Measurements from ENCODE around the gene NRDE2. TPM values are rescaled to one million over a fixed set of nuclear protein-coding genes. Genes with fewer than 3 reads are reported as not detected.

Gene NRDE2
- total RNA-seq, 1 experiment from 2014 or later, result 6.5 TPM

DNA sequence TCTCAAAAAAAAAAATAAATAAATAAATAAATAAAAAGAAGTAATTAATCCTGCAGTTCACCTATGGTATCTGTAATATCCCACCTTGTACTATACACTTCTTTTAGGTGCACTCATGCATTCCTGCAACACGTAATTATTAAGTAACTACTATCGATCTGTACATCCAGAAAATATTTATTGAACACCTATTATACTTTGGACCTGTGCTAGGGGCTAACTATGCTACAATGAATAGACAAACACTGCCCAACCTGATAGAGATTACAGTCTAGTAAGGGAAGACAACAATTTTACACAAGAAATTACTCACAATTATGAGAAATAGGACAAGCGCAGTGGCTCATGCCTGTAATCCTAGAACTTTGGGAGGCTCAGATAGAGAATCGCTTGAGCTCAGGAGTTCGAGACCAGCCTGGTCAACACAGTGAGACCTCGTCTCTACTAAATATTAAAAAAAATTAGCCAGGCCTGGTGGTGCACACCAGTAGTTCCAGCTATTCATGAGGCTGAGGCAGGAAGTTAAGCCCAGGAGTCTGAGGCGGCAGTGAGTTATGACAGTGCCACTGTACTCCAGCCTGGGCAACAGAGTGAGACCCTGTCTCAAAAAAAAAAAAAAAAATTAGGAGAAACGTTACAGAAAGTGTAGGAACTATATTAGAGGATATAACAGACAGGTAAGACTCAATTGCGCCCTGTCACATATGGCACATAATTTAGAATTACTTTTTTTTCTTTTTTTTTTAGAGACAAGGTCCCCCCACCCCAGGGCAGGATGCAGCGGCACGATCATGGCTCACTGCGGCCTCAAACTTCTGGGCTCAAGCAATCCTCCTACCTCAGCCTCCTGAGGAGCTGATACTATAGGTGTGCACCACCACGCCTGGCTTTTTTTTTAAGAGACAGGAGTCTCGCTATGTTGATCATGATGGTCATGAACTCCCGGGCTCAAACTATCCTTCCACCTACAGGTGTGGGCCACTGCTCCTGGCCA lies 1.2 kb downstream of the NRDE2 start:
- Histone ChIP-seq H3K4me1 (replicated peaks; ENCODE audit: insufficient read depth) (no peaks in the 10 kb centered on the region; the same call in 1 of the 2 replicates), H3K9me3 (ENCODE audit: insufficient read depth, low read depth) (no peaks in the 10 kb centered on the region), H3K27me3 (ENCODE audit: insufficient read depth, low read depth) (no peaks in the 10 kb centered on the region), H4K20me1 (ENCODE audit: insufficient read depth) (no peaks in the 10 kb centered on the region), H3K27ac (0 out of 2 replicates have a peak overlapping the region, but pooled peaks have one; percentile 70), H2AFZ (no peak overlapping the region), H3K4me3 (peak overlapping the region; percentile 65), H3F3A (ENCODE audit: insufficient read depth, low read depth) (0 out of 2 replicates have a peak, but pooled peaks cover 4% of the 10 kb centered on the region), H3K9me2 (ENCODE audit: insufficient read depth) (no peaks in the 10 kb centered on the region), H3K79me2 (ENCODE audit: low read depth) (peaks cover 39% of the 10 kb centered on the region), H3K36me3 (ENCODE audit: low read depth) (no peaks in the 10 kb centered on the region), H3K4me2 (peak overlapping the region; percentile 92)
- DNase-seq, result no peak
- CTCF ChIA-PET, result no interaction called here
- TSS peak; percentile 61 for BruUV-seq (replicated peaks)
- intact Hi-C loops (cut with micrococcal nuclease; ENCODE audit: unreplicated experiment), result loop anchor here (5.0 kb wide), 2 partner anchors 52 to 67 kb away; partner anchors contain the start of gene CALM1
- TF ChIP-seq, protein P1, sequence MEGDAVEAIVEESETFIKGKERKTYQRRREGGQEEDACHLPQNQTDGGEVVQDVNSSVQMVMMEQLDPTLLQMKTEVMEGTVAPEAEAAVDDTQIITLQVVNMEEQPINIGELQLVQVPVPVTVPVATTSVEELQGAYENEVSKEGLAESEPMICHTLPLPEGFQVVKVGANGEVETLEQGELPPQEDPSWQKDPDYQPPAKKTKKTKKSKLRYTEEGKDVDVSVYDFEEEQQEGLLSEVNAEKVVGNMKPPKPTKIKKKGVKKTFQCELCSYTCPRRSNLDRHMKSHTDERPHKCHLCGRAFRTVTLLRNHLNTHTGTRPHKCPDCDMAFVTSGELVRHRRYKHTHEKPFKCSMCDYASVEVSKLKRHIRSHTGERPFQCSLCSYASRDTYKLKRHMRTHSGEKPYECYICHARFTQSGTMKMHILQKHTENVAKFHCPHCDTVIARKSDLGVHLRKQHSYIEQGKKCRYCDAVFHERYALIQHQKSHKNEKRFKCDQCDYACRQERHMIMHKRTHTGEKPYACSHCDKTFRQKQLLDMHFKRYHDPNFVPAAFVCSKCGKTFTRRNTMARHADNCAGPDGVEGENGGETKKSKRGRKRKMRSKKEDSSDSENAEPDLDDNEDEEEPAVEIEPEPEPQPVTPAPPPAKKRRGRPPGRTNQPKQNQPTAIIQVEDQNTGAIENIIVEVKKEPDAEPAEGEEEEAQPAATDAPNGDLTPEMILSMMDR (conservative IDR thresholded peaks at IDR 0.05), result no peak
- POLR2A ChIA-PET (ENCODE audit: unreplicated experiment), result no interaction called here

DNA sequence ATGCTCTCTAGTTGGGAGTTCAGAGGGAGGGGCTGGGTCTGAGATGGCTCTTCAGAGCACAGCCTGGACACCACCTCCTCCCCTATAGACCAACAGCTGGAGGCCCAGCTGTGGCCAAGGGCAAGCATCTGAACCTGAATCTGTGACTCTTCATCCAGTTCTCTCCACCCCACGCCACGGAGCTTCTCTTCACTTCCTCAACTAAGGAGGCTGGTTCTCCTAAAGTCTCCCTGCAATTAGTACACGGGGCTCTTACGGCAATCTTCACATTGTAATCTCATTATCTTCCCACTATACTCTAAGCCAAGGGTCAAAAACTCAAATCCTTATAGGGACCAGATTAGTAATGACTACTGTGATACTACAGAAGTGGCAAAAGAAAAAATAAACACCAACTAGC lies 9.8 kb downstream of the NRDE2 start:
- no TSS peak for BruUV-seq (replicated peaks)
- Histone ChIP-seq H3K9me2 (ENCODE audit: insufficient read depth) (no peaks in the 10 kb centered on the region), H3K36me3 (ENCODE audit: low read depth) (no peaks in the 10 kb centered on the region), H2AFZ (no peak overlapping the region), H3F3A (ENCODE audit: insufficient read depth, low read depth) (no peaks in the 10 kb centered on the region), H3K4me1 (replicated peaks; ENCODE audit: insufficient read depth) (no peaks in the 10 kb centered on the region), H3K9me3 (ENCODE audit: insufficient read depth, low read depth) (no peaks in the 10 kb centered on the region), H3K79me2 (ENCODE audit: low read depth) (peaks cover 7% of the 10 kb centered on the region), H3K4me3 (no peak overlapping the region), H3K27me3 (ENCODE audit: insufficient read depth, low read depth) (no peaks in the 10 kb centered on the region), H3K4me2 (no peak overlapping the region), H3K27ac (no peak overlapping the region), H4K20me1 (ENCODE audit: insufficient read depth) (no peaks in the 10 kb centered on the region)
- no peak for DNase-seq
- CTCF ChIA-PET, result no interaction called here
- POLR2A ChIA-PET (ENCODE audit: unreplicated experiment), result no interaction called here
- intact Hi-C loops (cut with micrococcal nuclease; ENCODE audit: unreplicated experiment), result no loop called here
- TF ChIP-seq, protein P1 (conservative IDR thresholded peaks at IDR 0.05), result no peak
- TF ChIP-seq EZH2 (IDR thresholded peaks at IDR 0.05; ENCODE audit: low read depth), result no peak

DNA sequence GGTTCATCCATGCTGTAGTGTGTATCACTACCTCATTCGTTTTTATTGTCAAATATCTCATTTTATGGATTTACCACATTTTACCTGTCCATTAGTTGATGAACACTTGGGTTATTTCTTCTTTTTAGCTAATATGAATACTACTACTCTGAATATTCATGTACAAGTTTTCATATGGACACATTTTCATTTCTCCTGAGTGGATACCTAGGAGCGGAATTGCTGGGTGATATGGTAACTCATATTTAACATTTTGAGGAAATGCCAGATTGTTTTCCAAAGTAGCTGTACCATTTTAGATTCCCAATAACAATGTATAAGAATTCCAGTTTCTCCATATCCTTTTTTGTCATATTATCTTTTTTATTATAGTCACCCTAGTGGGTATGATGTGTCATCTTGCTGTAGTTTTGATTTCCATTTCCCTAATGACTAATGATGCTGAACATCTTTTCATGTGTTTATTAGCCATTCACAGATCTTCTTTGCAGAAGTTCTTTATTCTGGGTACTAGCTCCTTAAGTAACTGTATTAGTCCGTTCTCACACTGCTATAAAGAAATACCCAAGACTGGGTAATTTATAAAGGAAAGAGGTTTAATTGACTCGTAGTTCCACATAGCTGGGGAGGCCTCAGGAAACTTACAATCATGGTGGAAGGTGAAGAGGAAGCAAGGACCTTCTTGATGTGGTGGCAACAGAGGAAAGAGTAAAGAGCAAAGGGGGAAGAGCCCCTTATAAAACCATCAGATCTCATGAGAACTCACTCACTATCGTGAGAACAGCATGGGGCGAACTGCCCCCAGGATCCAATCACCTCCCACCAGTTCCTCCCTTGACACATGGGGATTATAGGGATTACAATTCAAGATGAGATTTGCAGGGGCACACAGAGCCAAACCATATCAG lies 11.9 kb downstream of the NRDE2 start:
- Histone ChIP-seq H3K4me2 (no peak overlapping the region), H3K4me3 (no peak overlapping the region), H3K36me3 (ENCODE audit: low read depth) (no peaks in the 10 kb centered on the region), H3K27ac (no peak overlapping the region), H3F3A (ENCODE audit: insufficient read depth, low read depth) (no peaks in the 10 kb centered on the region), H2AFZ (no peak overlapping the region), H4K20me1 (ENCODE audit: insufficient read depth) (no peaks in the 10 kb centered on the region), H3K9me3 (ENCODE audit: insufficient read depth, low read depth) (no peaks in the 10 kb centered on the region), H3K9me2 (ENCODE audit: insufficient read depth) (no peaks in the 10 kb centered on the region), H3K4me1 (replicated peaks; ENCODE audit: insufficient read depth) (no peaks in the 10 kb centered on the region), H3K27me3 (ENCODE audit: insufficient read depth, low read depth) (no peaks in the 10 kb centered on the region), H3K79me2 (ENCODE audit: low read depth) (0 out of 2 replicates have a peak, but pooled peaks cover 6% of the 10 kb centered on the region)
- ChIA-PET POLR2A (ENCODE audit: unreplicated experiment) (no interaction called here), CTCF (no interaction called here)
- DNase-seq, result no peak
- intact Hi-C loops (cut with micrococcal nuclease; ENCODE audit: unreplicated experiment), result no loop called here
- TF ChIP-seq EZH2 (IDR thresholded peaks at IDR 0.05; ENCODE audit: low read depth), result no peak
- TF ChIP-seq, protein P1 (conservative IDR thresholded peaks at IDR 0.05), result no peak
- no TSS peak for BruUV-seq (replicated peaks)

Data from PC-9 (cell line).